Thoracic aorta (tissue), 2 donors: ENCODE data around the gene CCDC88B. TPM values are rescaled to one million over a fixed set of nuclear protein-coding genes. Genes with fewer than 3 reads are reported as not detected.

ENCODE experiments used
- ATAC-seq: fragments of 150-250 bp; one replicate; pipeline ENCODE4 v1.8.0; 2017; ENCODE audit warnings: low read depth; ENCODE audit not compliant: insufficient number of reproducible peaks, low FRiP score
- DNase-seq: peaks from one replicate; pipeline ENCODE4 v3.0.0-alpha.2; 2020; ENCODE audit warnings: low spot score
- H3K27ac ChIP-seq, 2 donors: fragments of 200-600 bp; sonication (generic); 1 replicate in 1 of 2; 2 replicates in 1 of 2; pipeline ENCODE4 v1.5.1; 2016; ENCODE audit warnings: mild to moderate bottlenecking in 2 of 2, moderate library complexity in 2 of 2
- H3K27me3 ChIP-seq: fragments of 200-600 bp; sonication (generic); replicated peaks from 2 replicates; pipeline ENCODE4 v1.6.0; 2016; ENCODE audit warnings: mild to moderate bottlenecking; ENCODE audit not compliant: insufficient read depth
- H3K36me3 ChIP-seq: fragments of 200-600 bp; sonication (generic); one replicate; pipeline ENCODE4 v1.5.1; 2016
- H3K4me1 ChIP-seq, 2 donors: fragments of 200-600 bp; sonication (generic); 1 replicate in 1 of 2; 2 replicates in 1 of 2; pipeline versions ENCODE4 v1.5.1 to v1.6.0; 2016; ENCODE audit warnings: low read depth in 2 of 2, mild to moderate bottlenecking in 1 of 2; ENCODE audit not compliant: control insufficient read depth in 1 of 2
- H3K4me3 ChIP-seq: fragments of 200-600 bp; sonication (generic); 2 replicates; pipeline ENCODE4 v1.5.1; 2016; ENCODE audit warnings: mild to moderate bottlenecking
- H3K9me3 ChIP-seq: fragments of 200-600 bp; sonication (generic); 2 replicates; pipeline ENCODE4 v1.5.1; 2016
- CTCF ChIP-seq: fragments of 200-600 bp; sonication (generic); IDR thresholded peaks from one replicate; pipeline ENCODE4 v1.5.1; 2019; ENCODE audit warnings: antibody characterized with exemption
- total RNA-seq, 2 donors: library from RNA; depleted of rRNA; stranded (reverse); fragments of >200 nt; gene quantifications; one replicate each; pipeline versions ENCODE4 v1.1.0 to v1.2.3, GENCODE V29; 2016

Gene CCDC88B
- total RNA-seq, 2 donors from 2014 or later = 10.3 to 19.0 TPM

GRCh38 chr11:64348383-64349024, 8.5 kb downstream of the CCDC88B start:
- Histone ChIP-seq H3K4me3 (no peak overlapping the region), H3K27me3 (no peaks in the 10 kb centered on the region), H3K9me3 (no peaks in the 10 kb centered on the region), H3K4me1 (no peaks in the 10 kb centered on the region), H3K27ac (no peak overlapping the region), H3K36me3 (no peaks in the 10 kb centered on the region)
- DNase-seq = no peak
- no peak for TF ChIP-seq CTCF
- no peak for ATAC-seq

DNA sequence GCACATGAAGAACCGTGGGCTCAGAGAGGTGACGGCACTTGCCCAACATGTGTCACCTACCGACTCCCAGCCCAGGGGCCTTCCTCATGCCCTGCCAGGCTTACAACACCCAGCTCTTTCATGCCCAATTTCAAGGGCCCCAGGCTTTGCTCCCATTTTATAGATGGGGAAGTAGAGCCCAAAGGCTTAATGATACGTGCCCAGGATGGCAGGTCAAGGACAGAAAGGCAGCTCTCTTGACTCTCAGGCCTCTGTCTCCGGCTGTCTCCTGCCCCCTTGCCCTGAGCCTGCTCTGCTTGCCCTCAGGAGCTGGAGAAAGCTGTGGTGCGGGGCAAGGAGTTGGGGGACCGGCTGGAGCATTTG, 9.0 kb downstream of the CCDC88B start:
- TF ChIP-seq CTCF = no peak
- no peak overlapping the region for H3K27ac ChIP-seq
- H3K4me3 ChIP-seq = no peak overlapping the region
- no peaks in the 10 kb centered on the region for H3K27me3 ChIP-seq
- no peak for ATAC-seq
- no peaks in the 10 kb centered on the region for H3K4me1 ChIP-seq
- no peaks in the 10 kb centered on the region for H3K36me3 ChIP-seq
- H3K9me3 ChIP-seq = no peaks in the 10 kb centered on the region
- no peak for DNase-seq

- Histone ChIP-seq H3K4me3 (no peak overlapping the region), H3K9me3 (no peaks in the 10 kb centered on the region), H3K27ac (no peak overlapping the region), H3K36me3 (no peaks in the 10 kb centered on the region), H3K4me1 (no peaks in the 10 kb centered on the region), H3K27me3 (no peaks in the 10 kb centered on the region)
- no peak for TF ChIP-seq CTCF
- DNase-seq (no peak), ATAC-seq (no peak)
Observed at GRCh38 chr11:64349404-64349803, 9.4 kb downstream of the CCDC88B start.

GRCh38 chr11:64351136-64351631, 11.2 kb downstream of the CCDC88B start:
- DNase-seq (no peak), ATAC-seq (no peak)
- no peaks in the 10 kb centered on the region for H3K9me3 ChIP-seq
- peaks cover 5 to 8% of the 10 kb centered on the region in 2 donors for H3K4me1 ChIP-seq
- no peaks in the 10 kb centered on the region for H3K36me3 ChIP-seq
- no peak overlapping the region for H3K4me3 ChIP-seq
- TF ChIP-seq CTCF = no peak
- H3K27me3 ChIP-seq = no peaks in the 10 kb centered on the region
- no peak overlapping the region for H3K27ac ChIP-seq

- no peak overlapping the region for H3K4me3 ChIP-seq
- DNase-seq (no peak), ATAC-seq (no peak)
- no peaks in the 10 kb centered on the region for H3K27me3 ChIP-seq
- H3K9me3 ChIP-seq = no peaks in the 10 kb centered on the region
- no peaks in the 10 kb centered on the region for H3K36me3 ChIP-seq
- TF ChIP-seq CTCF = no peak
- peaks cover 5 to 10% of the 10 kb centered on the region in 2 donors for H3K4me1 ChIP-seq
- no peak overlapping the region for H3K27ac ChIP-seq
Observed at GRCh38 chr11:64352099-64352994, 12.3 kb downstream of the CCDC88B start.
